ENCODE data around the gene SPEN.
A peak's percentile ranks its signal among the peaks of the same experiment; 100 is the strongest.
"Not testable (repeated sequence)": the region's sequence is repeated elsewhere in the genome, so short reads cannot be mapped to it uniquely, and the experiment has no call there.

Gene SPEN

GRCh38 chr1:15834406-15835204 lies 12.9 kb upstream of the SPEN start:
- DNase-seq = peak; percentile 92 to 99 (median 94)

- DNase-seq = no peak
Measured at GRCh38 chr1:15835205-15835740, 12.2 kb upstream of the SPEN start.

DNA sequence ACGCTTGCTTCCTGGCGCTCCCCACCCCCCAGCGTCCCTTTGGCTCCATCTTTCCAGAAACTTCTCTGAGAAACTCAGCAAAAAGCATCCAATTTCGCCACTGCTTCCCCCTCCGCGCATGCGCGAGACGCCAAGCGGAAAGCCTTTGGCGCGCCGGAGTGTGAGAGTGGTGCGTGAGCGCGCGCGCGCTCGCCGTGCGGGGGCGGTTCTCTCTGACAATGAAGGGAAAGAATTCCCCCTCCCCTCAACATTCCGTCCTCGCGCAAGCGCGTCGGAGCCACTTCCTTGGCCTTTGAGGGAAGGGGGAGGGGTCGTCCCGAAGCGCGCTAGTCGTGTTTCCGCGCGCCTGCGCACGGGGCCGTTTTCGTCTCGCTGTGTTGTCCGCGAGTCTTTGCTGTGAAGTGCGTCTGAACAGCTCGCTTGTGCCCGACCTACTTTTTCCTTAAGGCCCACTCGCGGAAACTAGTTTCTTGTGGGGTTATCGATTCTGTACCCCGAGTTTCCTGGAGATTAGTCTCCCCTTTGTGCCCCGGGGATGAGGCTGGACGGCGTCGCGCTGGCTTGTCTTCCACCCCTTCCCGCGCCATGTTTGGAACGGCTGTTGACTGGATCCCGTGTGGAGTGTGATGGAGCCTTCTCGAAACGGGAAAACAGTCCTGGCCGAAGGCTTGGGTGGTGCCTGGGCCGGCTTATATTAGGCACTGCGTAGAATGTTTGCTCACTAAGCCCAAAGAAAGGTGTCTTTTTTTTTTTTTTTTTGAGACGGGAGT lies 11.6 kb upstream of the SPEN start:
- peak; percentile 99 for DNase-seq

DNA sequence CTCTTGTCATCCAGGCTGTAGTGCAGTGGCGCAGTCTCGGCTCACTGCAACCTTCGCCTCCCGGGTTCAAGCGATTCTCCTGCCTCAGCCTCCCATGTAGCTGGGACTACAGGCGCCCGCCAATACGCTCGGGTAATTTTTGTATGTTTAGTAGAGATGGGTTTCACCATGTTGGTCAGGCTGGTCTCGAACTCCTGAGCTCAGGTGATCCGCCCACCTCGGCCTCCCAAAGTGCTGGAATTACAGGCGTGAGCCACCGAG lies 11.1 kb upstream of the SPEN start:
- not testable (repeated sequence) for DNase-seq

DNA sequence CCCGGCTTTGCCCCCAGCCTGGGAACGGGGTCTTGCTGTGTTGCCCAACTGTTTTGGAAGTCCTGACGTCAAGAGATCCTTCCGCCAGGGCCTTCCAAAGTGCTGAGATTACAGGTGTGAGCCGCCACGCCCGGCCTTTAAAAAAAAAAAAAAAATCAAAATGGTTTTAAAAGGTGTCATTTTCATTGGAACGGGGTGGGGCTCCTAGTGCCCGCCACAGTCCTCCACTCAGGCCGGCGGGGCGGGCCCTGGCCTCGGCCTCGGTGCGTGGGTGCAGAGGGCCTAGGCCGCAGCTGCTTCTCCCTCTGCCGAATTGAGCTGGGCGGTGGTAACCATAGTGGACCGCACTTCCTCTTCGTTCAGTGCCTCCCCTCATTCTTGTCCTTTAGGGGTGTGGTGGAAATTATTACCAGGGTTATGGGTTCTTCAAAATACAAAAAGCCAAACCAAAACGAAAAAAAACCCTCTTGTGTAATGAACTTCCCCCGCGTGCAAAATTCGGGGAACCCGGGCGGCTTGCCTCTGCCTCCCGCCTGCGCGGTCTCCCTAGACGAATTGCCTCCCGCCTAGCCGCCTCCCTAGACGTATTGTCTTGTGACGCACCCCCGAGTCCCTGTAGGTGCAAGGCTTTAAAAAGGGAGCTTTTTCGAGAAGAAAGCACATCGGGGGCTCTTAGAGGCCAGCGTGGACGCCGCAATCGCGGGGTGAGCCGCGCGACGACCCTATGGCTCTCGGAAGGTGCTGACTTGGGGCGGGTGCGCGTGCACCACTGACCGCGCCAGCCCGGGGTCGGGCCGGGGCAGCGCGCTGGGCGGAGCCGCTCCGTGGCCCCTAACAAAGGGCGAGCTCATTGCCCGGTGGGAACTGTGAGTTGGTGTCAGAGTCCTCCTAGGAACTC lies 10.5 kb upstream of the SPEN start:
- no peak for DNase-seq

- DNase-seq = no peak
Measured at GRCh38 chr1:15837931-15838330, 9.6 kb upstream of the SPEN start.

GRCh38 chr1:15838721-15839120 lies 8.8 kb upstream of the SPEN start:
- DNase-seq = no peak

DNA sequence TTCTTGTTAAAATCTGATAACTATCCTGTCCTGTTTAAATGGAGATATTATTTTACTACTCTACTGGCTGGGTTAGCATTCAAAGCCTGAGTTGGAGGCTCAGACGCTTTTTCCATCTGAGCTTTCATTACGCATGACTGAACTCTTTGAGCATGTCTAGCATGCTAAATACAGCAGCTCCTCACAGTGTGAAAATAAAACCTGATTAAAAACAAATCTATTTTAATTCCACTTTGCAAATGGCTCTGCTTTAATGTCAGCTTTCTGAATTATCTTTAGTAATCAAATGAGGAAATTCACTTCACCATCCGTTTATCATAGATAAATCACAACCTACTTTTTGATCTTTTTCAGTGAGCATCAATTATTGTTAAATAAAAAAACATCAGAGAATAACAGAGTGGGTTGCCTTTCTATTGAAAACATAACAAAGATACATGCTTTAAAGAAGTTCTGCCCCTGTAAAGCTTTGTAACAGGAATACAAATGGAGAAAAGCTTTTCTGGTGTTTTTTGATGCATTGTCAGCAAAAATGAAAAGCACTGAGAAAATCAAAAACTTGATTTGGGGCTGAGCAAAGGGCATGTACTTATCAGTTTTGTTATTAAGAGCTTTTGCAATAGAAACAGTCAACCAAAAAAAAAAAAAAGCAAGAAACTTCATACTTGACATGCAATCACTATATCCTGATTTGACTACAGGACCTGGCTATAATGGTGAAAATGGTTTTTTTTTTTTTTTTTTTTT lies 3.5 kb upstream of the SPEN start:
- DNase-seq = peak; percentile 14 to 62 (median 41)

DNA sequence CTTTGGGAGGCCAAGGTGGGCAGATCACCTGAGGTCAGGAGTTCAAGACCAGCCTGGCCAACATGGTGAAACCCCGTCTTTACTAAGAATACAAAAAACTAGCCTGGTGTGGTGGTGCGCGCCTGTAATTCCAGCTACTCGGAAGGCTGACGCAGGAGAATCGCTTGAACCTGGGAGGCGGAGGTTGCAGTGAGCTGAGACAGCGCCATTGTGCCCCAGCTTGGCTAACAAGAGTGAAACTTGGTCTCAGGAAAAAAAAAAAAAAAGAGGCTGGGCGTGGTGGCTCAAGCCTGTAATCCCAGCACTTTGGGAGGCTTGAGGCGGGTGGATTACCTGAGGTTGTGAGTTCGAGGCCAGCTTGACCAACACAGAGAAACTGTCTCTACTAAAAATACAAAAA lies 1.5 kb upstream of the SPEN start:
- DNase-seq = not testable (repeated sequence)

DNA sequence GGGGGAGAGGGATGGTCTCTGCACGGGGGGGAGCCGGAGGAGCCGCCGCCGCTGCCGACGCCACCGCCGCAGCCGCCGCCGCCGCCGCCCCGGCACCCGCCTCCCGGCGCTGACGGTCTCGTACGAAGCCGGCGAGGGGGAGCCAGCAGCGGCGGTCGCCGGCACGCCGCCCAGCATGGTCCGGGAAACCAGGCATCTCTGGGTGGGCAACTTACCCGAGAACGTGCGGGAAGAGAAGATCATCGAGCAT lies 311 bp downstream of the SPEN start:
- DNase-seq = no peak

DNA sequence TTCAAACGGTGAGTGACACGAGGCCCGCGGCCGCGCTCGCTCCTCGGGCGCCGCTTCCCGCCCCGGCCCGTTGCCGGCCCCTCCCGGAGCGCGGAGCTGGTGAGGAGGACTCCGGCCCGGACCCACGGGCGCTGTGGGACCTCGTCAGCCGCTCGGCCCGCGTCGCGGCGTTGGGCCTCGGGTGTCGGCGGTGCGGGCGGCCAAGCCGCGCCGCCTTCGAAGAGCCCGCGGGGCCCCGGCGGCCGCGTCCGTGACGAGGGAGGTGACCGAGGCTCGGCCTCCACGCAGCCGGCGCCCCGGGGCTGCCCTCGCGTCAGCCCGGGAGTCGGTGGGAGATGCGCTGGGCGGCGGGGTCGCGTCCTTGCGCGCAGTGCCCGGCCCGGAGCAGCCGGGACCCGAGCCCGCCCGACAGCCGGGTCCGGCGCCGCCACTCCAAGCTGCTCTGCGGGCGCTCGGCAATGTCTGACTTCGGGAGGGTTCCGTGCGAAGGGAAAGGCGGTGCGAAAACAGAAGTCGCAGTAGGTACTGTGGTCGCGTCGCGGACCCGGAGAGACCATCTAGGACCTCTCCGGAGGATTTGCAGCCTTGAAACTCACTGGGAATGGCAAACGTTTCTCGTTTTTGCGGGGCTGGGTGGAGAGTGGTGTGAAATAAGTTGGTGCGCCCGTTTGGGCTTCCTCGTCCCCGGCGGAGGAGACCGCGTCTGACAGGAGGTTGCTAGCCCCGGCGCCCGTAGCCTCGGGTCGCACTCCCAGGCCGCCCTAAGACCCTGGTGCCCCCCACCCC lies 829 bp downstream of the SPEN start:
- DNase-seq = peak; percentile 43 to 74 (median 68)

DNA sequence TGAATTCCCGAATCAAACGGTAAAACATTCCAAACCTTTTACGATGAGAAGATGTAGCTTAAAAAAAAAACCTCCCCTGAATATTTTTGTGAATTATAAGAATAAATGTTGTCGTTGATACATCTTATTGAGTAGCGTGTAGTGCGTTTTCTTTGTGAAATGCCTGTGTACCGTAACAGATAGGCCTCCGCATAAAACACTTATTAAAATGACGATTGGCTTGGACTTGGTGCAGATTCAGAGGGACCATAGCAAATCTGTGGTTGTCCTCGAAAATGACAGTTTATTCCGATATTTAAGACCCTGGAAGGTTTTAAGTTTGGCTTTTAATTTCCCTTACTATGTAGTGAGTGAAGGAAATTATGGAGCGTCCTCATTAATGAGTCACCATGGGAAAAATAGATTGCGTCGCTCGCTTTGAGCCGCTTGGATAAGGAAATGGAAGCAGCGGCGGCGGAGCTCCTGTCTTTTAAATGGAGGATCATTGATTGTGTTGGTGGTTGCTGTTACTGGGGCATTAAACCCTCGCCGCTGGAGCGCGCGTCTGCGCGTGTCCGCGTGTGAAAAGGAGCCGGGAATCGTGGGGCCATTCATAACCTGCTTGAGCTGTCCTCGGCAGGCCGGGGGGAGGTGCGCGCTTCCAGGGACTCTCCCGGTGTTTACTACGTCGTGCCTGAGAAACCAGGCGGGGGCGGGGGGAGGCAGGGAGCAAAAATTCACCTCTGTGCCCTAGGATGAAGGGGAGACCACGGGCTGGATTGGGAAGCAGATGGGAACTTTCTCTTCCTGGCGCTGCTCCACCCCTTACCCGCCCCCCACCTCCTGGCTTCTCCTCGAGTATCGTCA lies 1.6 kb downstream of the SPEN start:
- DNase-seq = peak; percentile 86 to 94 (median 89)

- DNase-seq = peak; percentile 81 to 88 (median 82)
Measured at GRCh38 chr1:15849775-15850324, 2.3 kb downstream of the SPEN start.

- peak in 2 of 3 experiments; percentile 23 to 68 for DNase-seq
Measured at GRCh38 chr1:15850471-15851001, 3.0 kb downstream of the SPEN start.

GRCh38 chr1:15851210-15852035 lies 3.9 kb downstream of the SPEN start:
- DNase-seq = peak in 2 of 3 experiments; percentile 15 to 62

DNA sequence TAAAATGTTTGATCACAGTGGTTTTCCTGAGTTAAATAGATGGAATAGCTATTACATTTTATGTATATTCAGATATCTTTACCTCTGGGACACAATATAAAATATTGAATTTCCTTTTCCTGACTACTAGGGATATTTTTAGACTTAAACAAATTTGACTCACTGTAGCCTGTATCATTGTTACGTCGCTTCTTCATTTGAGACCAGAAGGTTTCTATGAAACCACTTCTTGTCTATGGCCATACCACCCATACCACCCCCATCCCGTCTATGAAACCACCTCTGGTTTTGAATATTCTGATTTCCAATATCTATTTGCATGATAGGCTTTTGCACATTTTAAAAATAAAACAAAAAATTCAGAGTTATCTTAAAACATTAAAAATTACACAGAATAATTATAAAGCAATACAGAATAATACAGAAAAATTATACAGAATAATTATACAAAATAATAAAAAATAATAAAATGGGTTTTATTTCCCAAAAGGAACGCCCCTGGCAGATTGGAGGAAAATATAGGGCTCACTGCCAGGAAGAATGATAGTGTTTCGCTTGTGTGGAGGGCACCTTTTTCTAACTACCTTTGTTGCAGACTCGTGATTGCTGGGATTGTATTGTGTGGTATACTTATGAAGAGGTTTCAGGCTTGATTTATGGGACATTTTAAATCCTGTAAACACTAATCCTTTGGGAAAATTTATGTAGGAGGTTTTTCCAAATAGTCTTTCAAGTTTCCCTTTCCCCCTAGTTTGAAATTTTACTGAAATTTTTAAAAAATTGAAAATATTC lies 4.7 kb downstream of the SPEN start:
- DNase-seq = peak in 1 of 3 experiments; percentile 32

DNA sequence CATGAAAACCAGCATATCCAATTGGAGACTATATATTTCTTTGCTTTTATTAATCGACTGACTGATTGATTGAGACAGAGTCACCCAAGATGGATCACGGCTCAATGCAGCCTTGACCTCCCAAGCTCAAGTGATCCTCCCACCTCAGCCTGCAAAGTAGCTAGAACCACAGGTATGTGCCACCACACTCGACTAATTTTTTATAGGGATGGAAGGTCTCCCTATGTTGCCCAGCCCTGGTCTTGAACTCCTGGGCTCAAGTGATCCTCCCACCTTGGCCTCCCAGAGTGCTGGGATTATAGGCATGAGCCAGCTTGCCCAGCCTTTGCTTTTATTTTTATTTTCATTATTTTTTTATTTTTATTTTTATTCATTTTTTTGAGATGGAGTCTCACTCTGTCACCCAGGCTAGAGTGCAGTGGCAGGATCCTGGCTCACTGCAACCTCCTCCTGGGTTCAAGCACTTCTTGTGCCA lies 5.4 kb downstream of the SPEN start:
- no peak for DNase-seq

GRCh38 chr1:15856888-15857287 lies 9.4 kb downstream of the SPEN start:
- no peak for DNase-seq

All from NCI-H1417 (cell line).